Measurements from ENCODE around the gene NUMA1. TPM values are rescaled to one million over a fixed set of nuclear protein-coding genes. Genes with fewer than 3 reads are reported as not detected.

The NUMA1 gene
- total RNA-seq, 4 donors from 2014 or later, result 163 to 272 (median 202) TPM

GRCh38 chr11:71992136-71992730, 88.1 kb downstream of the NUMA1 start:
- in situ Hi-C loops (cut with MboI; ENCODE audit: low sequenced_read_pairs in 4 of 4), result loop anchor here in 2 of 4 donors (25.0 kb wide), 2 partner anchors 420 to 445 kb away; partner anchors contain the start of gene CLPB (in 1 of the 2)
- no peak for DNase-seq
- Histone ChIP-seq H3K27me3 (no peaks in the 10 kb centered on the region), H3K27ac (no peak overlapping the region), H3K9me3 (no peaks in the 10 kb centered on the region), H3K4me3 (no peak overlapping the region), H3K4me1 (no peaks in the 10 kb centered on the region), H3K36me3 (peaks cover 0 to 10% of the 10 kb centered on the region in 2 donors)
- TF ChIP-seq POLR2A (IDR thresholded peaks at IDR 0.05), result no peak
- no peak for TF ChIP-seq CTCF (IDR thresholded peaks at IDR 0.05 in 4 of 5, conservative IDR thresholded peaks at IDR 0.05 in 1 of 5)
- intact Hi-C loops (cut with DNase I; ENCODE audit: low total_unique reads), result no loop called here
- no peak for ATAC-seq

DNA sequence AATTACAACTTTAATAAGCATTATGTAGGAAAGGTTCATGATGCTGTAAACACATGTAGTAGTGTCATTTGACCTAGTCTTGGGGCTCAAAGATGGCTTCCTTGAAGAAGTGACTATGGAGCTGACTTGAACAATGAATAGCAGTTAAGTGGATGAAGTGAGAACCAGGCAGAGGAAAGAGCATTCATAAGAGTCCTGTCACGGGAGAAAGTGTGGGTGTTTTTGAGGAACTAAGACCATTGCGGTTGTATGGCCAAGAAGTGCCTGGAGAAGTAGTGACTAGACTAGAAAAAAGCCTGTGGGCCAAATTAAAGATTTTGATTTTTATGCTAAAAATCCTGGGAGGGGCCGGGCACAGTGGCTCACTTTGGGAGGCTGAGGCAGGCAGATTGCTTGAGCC, 88.8 kb downstream of the NUMA1 start:
- Histone ChIP-seq H3K27ac (no peak overlapping the region), H3K9me3 (no peaks in the 10 kb centered on the region), H3K4me1 (no peaks in the 10 kb centered on the region), H3K4me3 (no peak overlapping the region), H3K36me3 (peaks cover 0 to 10% of the 10 kb centered on the region in 2 donors), H3K27me3 (no peaks in the 10 kb centered on the region)
- intact Hi-C loops (cut with DNase I; ENCODE audit: low total_unique reads), result no loop called here
- TF ChIP-seq CTCF (IDR thresholded peaks at IDR 0.05 in 4 of 5, conservative IDR thresholded peaks at IDR 0.05 in 1 of 5) (no peak), POLR2A (IDR thresholded peaks at IDR 0.05) (no peak)
- DNase-seq, result no peak
- ATAC-seq, result no peak
- in situ Hi-C loops (cut with MboI; ENCODE audit: low sequenced_read_pairs in 4 of 4), result loop anchor here in 2 of 4 donors (25.0 kb wide), 2 partner anchors 421 to 446 kb away; partner anchors contain the start of gene CLPB (in 1 of the 2)

GRCh38 chr11:71990701-71991100, 89.6 kb downstream of the NUMA1 start:
- H3K4me3 ChIP-seq, result no peak overlapping the region
- in situ Hi-C loops (cut with MboI; ENCODE audit: low sequenced_read_pairs in 4 of 4), result loop anchor here in 2 of 4 donors (25.0 kb wide), 2 partner anchors 422 to 447 kb away; partner anchors contain the start of gene CLPB (in 1 of the 2)
- H3K36me3 ChIP-seq, result peaks cover 0 to 10% of the 10 kb centered on the region in 2 donors
- intact Hi-C loops (cut with DNase I; ENCODE audit: low total_unique reads), result no loop called here
- H3K4me1 ChIP-seq, result no peaks in the 10 kb centered on the region
- H3K9me3 ChIP-seq, result no peaks in the 10 kb centered on the region
- ATAC-seq, result no peak
- DNase-seq, result no peak
- no peak overlapping the region for H3K27ac ChIP-seq
- H3K27me3 ChIP-seq, result no peaks in the 10 kb centered on the region
- TF ChIP-seq CTCF (IDR thresholded peaks at IDR 0.05 in 4 of 5, conservative IDR thresholded peaks at IDR 0.05 in 1 of 5), result no peak
- no peak for TF ChIP-seq POLR2A (IDR thresholded peaks at IDR 0.05)

GRCh38 chr11:71988050-71988449, 92.3 kb downstream of the NUMA1 start:
- H3K4me3 ChIP-seq, result no peak overlapping the region
- no peak overlapping the region for H3K27ac ChIP-seq
- H3K9me3 ChIP-seq, result no peaks in the 10 kb centered on the region
- H3K36me3 ChIP-seq, result peaks cover 0 to 10% of the 10 kb centered on the region in 2 donors
- DNase-seq (no peak), ATAC-seq (no peak)
- H3K4me1 ChIP-seq, result no peaks in the 10 kb centered on the region
- H3K27me3 ChIP-seq, result no peaks in the 10 kb centered on the region
- TF ChIP-seq POLR2A (IDR thresholded peaks at IDR 0.05) (no peak), CTCF (IDR thresholded peaks at IDR 0.05 in 4 of 5, conservative IDR thresholded peaks at IDR 0.05 in 1 of 5) (no peak)
- intact Hi-C loops (cut with DNase I; ENCODE audit: low total_unique reads) (no loop called here), in situ Hi-C loops (cut with MboI; ENCODE audit: low sequenced_read_pairs in 4 of 4) (loop anchor here in 2 of 4 donors (25.0 kb wide), 2 partner anchors 424 to 449 kb away; partner anchors contain the start of gene CLPB (in 1 of the 2))

All from gastrocnemius medialis (tissue), 4 donors.